Activated CD4-positive, alpha-beta T cell treated with anti-CD3 and anti-CD28 coated beads, Interleukin-10, Interleukin-2, amounts not matched to agents 100 ng/mL and 50 ng/mL, durations not matched to agents 16 hours and 8 hours (primary cell): Measurements from ENCODE around the gene PROX2.
A peak's percentile ranks its signal among the peaks of the same experiment; 100 is the strongest.

Source experiments
- DNase-seq: peaks from one replicate; pipeline ENCODE4 v3.0.0-alpha.2; 2020

PROX2 gene

GRCh38 chr14:74909501-74909900, 33.6 kb upstream of the PROX2 start:
- no peak for DNase-seq

GRCh38 chr14:74908861-74909341, 33.0 kb upstream of the PROX2 start:
- DNase-seq = no peak

GRCh38 chr14:74907744-74908143, 31.8 kb upstream of the PROX2 start:
- DNase-seq = no peak

GRCh38 chr14:74906925-74907521, 31.1 kb upstream of the PROX2 start:
- no peak for DNase-seq

- peak; percentile 74 for DNase-seq
Measured at GRCh38 chr14:74905595-74906142, 29.7 kb upstream of the PROX2 start.

GRCh38 chr14:74904635-74905503, 28.9 kb upstream of the PROX2 start:
- no peak for DNase-seq

- DNase-seq = no peak
Measured at GRCh38 chr14:74902941-74903705, 27.2 kb upstream of the PROX2 start.

GRCh38 chr14:74898694-74899093, 22.7 kb upstream of the PROX2 start:
- no peak for DNase-seq

GRCh38 chr14:74898083-74898482, 22.1 kb upstream of the PROX2 start:
- no peak for DNase-seq

- no peak for DNase-seq
Measured at GRCh38 chr14:74897642-74898041, 21.7 kb upstream of the PROX2 start.

- no peak for DNase-seq
Measured at GRCh38 chr14:74896400-74896799, 20.5 kb upstream of the PROX2 start.

GRCh38 chr14:74893614-74894091, 17.7 kb upstream of the PROX2 start:
- no peak for DNase-seq

- DNase-seq = no peak
Measured at GRCh38 chr14:74892745-74893144, 16.8 kb upstream of the PROX2 start.

GRCh38 chr14:74891870-74892269, 15.9 kb upstream of the PROX2 start:
- DNase-seq = no peak

GRCh38 chr14:74890262-74890661, 14.3 kb upstream of the PROX2 start:
- no peak for DNase-seq

GRCh38 chr14:74888164-74889158, 12.5 kb upstream of the PROX2 start:
- DNase-seq = no peak

GRCh38 chr14:74886001-74886400, 10.1 kb upstream of the PROX2 start:
- no peak for DNase-seq

- DNase-seq = peak; percentile 48
Measured at GRCh38 chr14:74882103-74882920, 6.4 kb upstream of the PROX2 start.

GRCh38 chr14:74881431-74882102, 5.6 kb upstream of the PROX2 start, which contains the start of gene DLST:
DLST (plus strand) TSS chr14:74881916; CDS start chr14:74881954, 38 bp downstream.
- peak; percentile 90 for DNase-seq
